ENCODE data around the gene TP53RK.

Gene TP53RK

GRCh38 chr20:46721476-46721875 lies 32.2 kb upstream of the TP53RK start:
- TF ChIP-seq CTCF (IDR thresholded peaks at IDR 0.05), result no peak

GRCh38 chr20:46720776-46721425 lies 31.7 kb upstream of the TP53RK start:
- no peak for TF ChIP-seq CTCF (IDR thresholded peaks at IDR 0.05)

- no peak for TF ChIP-seq CTCF (IDR thresholded peaks at IDR 0.05)
Measured at GRCh38 chr20:46720019-46720418, 30.8 kb upstream of the TP53RK start.

GRCh38 chr20:46717818-46718541 lies 28.7 kb upstream of the TP53RK start:
- no peak for TF ChIP-seq CTCF (IDR thresholded peaks at IDR 0.05)

- TF ChIP-seq CTCF (IDR thresholded peaks at IDR 0.05), result peak; percentile 24; the same call in 1 of the 2 replicates
Measured at GRCh38 chr20:46715292-46715756, 26.1 kb upstream of the TP53RK start.

GRCh38 chr20:46713957-46714834 lies 25.0 kb upstream of the TP53RK start:
- no peak for TF ChIP-seq CTCF (IDR thresholded peaks at IDR 0.05)

GRCh38 chr20:46712056-46712636 lies 22.9 kb upstream of the TP53RK start:
- TF ChIP-seq CTCF (IDR thresholded peaks at IDR 0.05), result no peak
